Large intestine (tissue), 3 donors: Measurements from ENCODE around the gene ETV5. TPM values are rescaled to one million over a fixed set of nuclear protein-coding genes. Genes with fewer than 3 reads are reported as not detected.

Experiments
- DNase-seq, 2 donors: peaks; one replicate each; pipeline versions ENCODE4 v3.0.0 to v3.0.0-alpha.2; 2013
- H3K27ac ChIP-seq: one replicate; pipeline ENCODE4 v1.5.1; 2013; ENCODE audit warnings: low read length
- H3K27me3 ChIP-seq: 2 replicates; pipeline ENCODE4 v1.6.1; 2013; ENCODE audit warnings: low read length; ENCODE audit not compliant: control insufficient read depth, insufficient read depth
- H3K36me3 ChIP-seq: 2 replicates; pipeline ENCODE4 v1.6.1; 2013; ENCODE audit warnings: low read length; ENCODE audit not compliant: control insufficient read depth, insufficient read depth
- H3K4me1 ChIP-seq: one replicate; pipeline ENCODE4 v1.6.1; 2013; ENCODE audit warnings: low read length; ENCODE audit not compliant: control insufficient read depth, insufficient read depth
- H3K4me3 ChIP-seq: one replicate; pipeline ENCODE4 v1.5.1; 2013; ENCODE audit warnings: low read length
- H3K9me3 ChIP-seq: one replicate; pipeline ENCODE4 v1.6.1; 2013; ENCODE audit warnings: mild to moderate bottlenecking, low read depth, low read length, moderate library complexity; ENCODE audit not compliant: control insufficient read depth
- WGBS: methylation state at CpG from one replicate; pipeline ENCODE4 v1.1.5; 2013; ENCODE audit warnings: low lambda C conversion rate; ENCODE audit not compliant: insufficient coverage; 5-methylcytosine and 5-hydroxymethylcytosine counted together
- polyA plus RNA-seq: library from polyadenylated mRNA; unstranded; fragments of 120-200 nt; gene quantifications from one replicate; pipeline ENCODE4 v1.2.1, GENCODE V29; 2013

The ETV5 gene
- polyA plus RNA-seq, 1 donor = 5.8 TPM

DNA sequence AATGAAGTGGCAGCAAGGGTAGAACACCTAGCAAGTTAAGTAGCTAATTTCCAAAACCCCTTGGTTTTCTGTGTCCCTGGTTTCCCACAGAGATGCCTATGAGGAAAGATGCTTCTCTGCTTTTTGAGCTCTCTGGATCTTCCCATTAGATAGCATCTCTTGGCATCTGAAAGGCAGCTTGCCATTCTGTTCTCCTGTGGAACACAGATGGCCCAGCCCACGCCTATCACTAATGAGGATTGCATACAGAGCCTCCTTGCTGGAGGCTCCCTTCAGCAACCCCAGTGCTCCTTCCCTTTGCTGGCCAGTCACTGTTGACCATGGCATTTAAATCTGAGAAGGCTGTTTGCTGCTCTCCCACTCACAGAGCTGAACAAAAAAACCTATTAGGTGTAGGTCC, 34.4 kb upstream of the ETV5 start:
- no peak for DNase-seq
- no peak overlapping the region for H3K4me3 ChIP-seq
- no peaks in the 10 kb centered on the region for H3K9me3 ChIP-seq
- no peaks in the 10 kb centered on the region for H3K36me3 ChIP-seq
- WGBS = no CpG with 5 or more reads among the region's 1 CpG
- peaks cover 3% of the 10 kb centered on the region for H3K27me3 ChIP-seq
- H3K27ac ChIP-seq = no peak overlapping the region
- H3K4me1 ChIP-seq = no peaks in the 10 kb centered on the region

DNA sequence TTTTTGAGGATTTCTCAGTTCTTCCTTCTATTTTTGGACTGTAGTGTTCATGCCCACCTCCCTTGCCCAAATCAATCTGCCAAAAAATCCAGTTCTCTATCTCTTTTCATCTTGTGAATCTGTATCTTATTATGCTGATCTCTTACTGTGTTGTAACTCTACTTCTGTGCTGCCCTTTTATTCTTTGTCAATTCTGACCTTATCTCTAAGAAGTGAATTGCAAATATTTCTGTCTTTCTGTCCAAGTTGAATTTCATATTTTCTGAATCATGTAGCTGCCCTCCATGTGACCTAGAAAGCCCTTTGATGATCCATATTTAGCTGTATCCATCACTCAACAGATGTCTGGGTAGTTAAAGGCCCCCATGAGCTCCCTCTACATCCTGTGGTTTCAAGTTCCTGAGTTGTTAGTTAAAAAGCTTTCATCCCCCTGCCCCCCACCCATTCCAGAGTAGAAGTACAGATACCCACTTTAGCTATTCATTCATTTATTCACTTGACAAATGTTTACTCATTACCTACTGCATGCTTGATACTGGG, 33.6 kb upstream of the ETV5 start:
- Histone ChIP-seq H3K4me3 (no peak overlapping the region), H3K27me3 (peaks cover 3% of the 10 kb centered on the region), H3K27ac (no peak overlapping the region), H3K9me3 (no peaks in the 10 kb centered on the region), H3K4me1 (no peaks in the 10 kb centered on the region), H3K36me3 (no peaks in the 10 kb centered on the region)
- DNase-seq = no peak

DNA sequence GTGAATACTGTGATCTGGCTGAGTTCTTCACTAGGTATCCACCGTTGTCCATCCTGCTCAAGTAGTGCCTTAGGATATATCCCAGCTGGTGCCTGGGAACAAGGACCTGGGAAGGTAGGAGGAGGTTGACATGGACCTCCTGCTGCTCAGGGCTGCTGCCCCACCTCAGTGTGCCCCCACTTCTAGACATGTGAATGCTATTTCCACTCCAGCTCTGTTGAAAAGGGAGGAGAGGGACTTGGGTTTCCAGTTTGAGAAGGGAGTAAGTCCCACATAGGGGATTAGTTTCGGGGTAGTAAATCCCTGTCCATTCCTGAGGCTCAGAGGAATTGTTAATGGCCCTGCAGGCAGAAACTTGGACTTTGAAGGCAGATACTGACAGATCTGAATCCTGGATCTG, 32.9 kb upstream of the ETV5 start:
- no peaks in the 10 kb centered on the region for H3K9me3 ChIP-seq
- no peaks in the 10 kb centered on the region for H3K4me1 ChIP-seq
- H3K27me3 ChIP-seq = peaks cover 3% of the 10 kb centered on the region
- H3K27ac ChIP-seq = no peak overlapping the region
- no peak for DNase-seq
- no CpG with 5 or more reads among the region's 2 CpGs for WGBS
- no peaks in the 10 kb centered on the region for H3K36me3 ChIP-seq
- no peak overlapping the region for H3K4me3 ChIP-seq

GRCh38 chr3:186138272-186138981, 29.5 kb upstream of the ETV5 start:
- H3K27ac ChIP-seq = no peak overlapping the region

DNA sequence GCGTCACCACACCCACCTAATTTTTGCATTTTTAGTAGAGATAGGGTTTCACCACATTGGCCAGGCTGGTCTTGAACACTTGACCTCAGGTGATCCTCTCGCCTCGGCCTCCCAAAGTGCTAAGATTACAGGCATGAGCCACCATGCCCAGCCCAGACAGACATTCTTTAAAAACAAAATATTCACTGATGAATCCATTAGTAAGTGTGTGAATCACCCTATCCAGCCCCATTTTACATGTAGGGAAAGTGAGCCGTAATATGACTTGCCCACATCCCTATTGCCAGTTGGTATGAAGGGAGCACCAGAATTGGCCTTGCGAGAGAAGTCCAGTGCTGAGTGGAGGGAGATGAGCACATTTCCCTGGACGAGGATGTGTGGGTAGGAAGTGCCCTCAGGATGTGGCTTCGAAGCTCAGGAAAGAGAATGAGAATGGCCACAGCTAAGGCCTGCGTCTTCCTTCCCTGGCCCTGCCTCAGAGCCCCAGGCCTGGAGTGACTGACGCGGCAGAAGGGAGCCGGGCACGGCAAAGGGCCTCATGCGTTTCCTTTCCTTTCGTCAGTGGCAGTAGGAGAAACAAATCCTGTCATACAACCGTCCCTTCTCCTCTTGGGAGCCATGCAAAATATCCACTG, 28.3 kb upstream of the ETV5 start:
- WGBS = no CpG with 5 or more reads among the region's 15 CpGs
- no peaks in the 10 kb centered on the region for H3K27me3 ChIP-seq
- H3K36me3 ChIP-seq = no peaks in the 10 kb centered on the region
- no peaks in the 10 kb centered on the region for H3K4me1 ChIP-seq
- no peaks in the 10 kb centered on the region for H3K9me3 ChIP-seq
- H3K27ac ChIP-seq = no peak overlapping the region
- no peak overlapping the region for H3K4me3 ChIP-seq
- no peak for DNase-seq

More at GRCh38 chr3:186138272-186138981, 29.5 kb upstream of the ETV5 start:
- no peak overlapping the region for H3K4me3 ChIP-seq
- WGBS = no CpG with 5 or more reads among the region's 12 CpGs
- no peaks in the 10 kb centered on the region for H3K9me3 ChIP-seq
- H3K27me3 ChIP-seq = peaks cover 3% of the 10 kb centered on the region
- no peaks in the 10 kb centered on the region for H3K36me3 ChIP-seq
- no peaks in the 10 kb centered on the region for H3K4me1 ChIP-seq
- DNase-seq = no peak

- H3K9me3 ChIP-seq = no peaks in the 10 kb centered on the region
- no peak overlapping the region for H3K27ac ChIP-seq
- no CpG with 5 or more reads among the region's 5 CpGs for WGBS
- H3K27me3 ChIP-seq = no peaks in the 10 kb centered on the region
- H3K4me1 ChIP-seq = no peaks in the 10 kb centered on the region
- no peak overlapping the region for H3K4me3 ChIP-seq
- H3K36me3 ChIP-seq = no peaks in the 10 kb centered on the region
- no peak for DNase-seq
Observed at GRCh38 chr3:186133980-186134379, 25.1 kb upstream of the ETV5 start.

- Histone ChIP-seq H3K27ac (no peak overlapping the region), H3K27me3 (no peaks in the 10 kb centered on the region), H3K36me3 (no peaks in the 10 kb centered on the region), H3K4me3 (no peak overlapping the region), H3K4me1 (no peaks in the 10 kb centered on the region), H3K9me3 (no peaks in the 10 kb centered on the region)
- DNase-seq = no peak
- no CpG with 5 or more reads among the region's 2 CpGs for WGBS
Observed at GRCh38 chr3:186132487-186132886, 23.6 kb upstream of the ETV5 start.

- DNase-seq = no peak
- H3K4me1 ChIP-seq = no peaks in the 10 kb centered on the region
- H3K4me3 ChIP-seq = no peak overlapping the region
- H3K9me3 ChIP-seq = no peaks in the 10 kb centered on the region
- H3K27me3 ChIP-seq = no peaks in the 10 kb centered on the region
- no peaks in the 10 kb centered on the region for H3K36me3 ChIP-seq
- no peak overlapping the region for H3K27ac ChIP-seq
- WGBS = no CpG with 5 or more reads among the region's 4 CpGs
Observed at GRCh38 chr3:186129206-186129605, 20.3 kb upstream of the ETV5 start.

- Histone ChIP-seq H3K9me3 (no peaks in the 10 kb centered on the region), H3K36me3 (no peaks in the 10 kb centered on the region), H3K27me3 (no peaks in the 10 kb centered on the region), H3K4me1 (no peaks in the 10 kb centered on the region), H3K27ac (no peak overlapping the region), H3K4me3 (no peak overlapping the region)
- WGBS = no CpG with 5 or more reads among the region's 8 CpGs
- no peak for DNase-seq
Observed at GRCh38 chr3:186128158-186128557, 19.3 kb upstream of the ETV5 start.

DNA sequence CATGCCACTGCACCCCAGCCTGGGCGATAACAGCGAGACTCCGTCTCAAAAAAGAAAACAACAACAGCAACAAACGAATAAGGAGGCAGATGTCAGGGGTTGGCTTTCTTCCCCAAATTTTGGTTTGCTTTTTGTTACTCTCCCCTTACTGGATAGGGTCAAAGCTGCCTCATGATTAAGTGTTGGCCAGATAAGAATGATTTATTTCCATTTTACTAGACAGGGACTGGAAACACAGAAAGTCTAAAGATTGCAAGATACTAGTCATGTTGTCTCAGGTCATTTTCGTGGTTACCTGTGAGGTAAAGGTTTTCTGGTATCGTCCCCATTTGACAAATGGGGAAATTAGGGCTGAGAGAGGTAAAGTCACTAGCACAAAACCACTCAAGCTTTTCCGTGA, 18.6 kb upstream of the ETV5 start:
- 100% methylated on average over 1 of the region's 7 CpGs for WGBS
- no peaks in the 10 kb centered on the region for H3K27me3 ChIP-seq

DNA sequence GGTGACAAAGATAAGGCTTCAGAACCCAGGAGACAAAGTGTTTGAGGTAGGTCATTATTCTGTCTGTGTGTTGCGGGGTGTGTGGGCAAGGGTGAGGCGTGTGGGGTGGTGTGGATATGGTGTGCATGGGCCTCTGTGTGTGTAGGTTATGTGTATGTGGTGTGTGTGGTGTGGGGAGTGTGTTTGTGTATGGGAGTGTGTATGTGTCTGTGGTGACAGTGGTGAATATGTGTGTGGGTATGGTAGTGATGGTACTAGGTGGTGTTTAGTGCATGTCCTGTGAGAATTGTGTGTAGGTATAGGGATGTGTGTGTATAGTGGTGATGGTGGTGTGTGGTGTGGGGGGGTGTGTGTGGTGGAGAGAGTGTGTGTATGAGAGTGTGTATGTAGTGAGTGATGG, 16.2 kb upstream of the ETV5 start:
- Histone ChIP-seq H3K4me1 (no peaks in the 10 kb centered on the region), H3K9me3 (no peaks in the 10 kb centered on the region), H3K4me3 (no peak overlapping the region), H3K27me3 (no peaks in the 10 kb centered on the region), H3K36me3 (no peaks in the 10 kb centered on the region), H3K27ac (no peak overlapping the region)
- no peak for DNase-seq
- no CpG with 5 or more reads among the region's 2 CpGs for WGBS

More for the DNA sequence above, 18.6 kb upstream of the ETV5 start:
- Histone ChIP-seq H3K4me1 (no peaks in the 10 kb centered on the region), H3K9me3 (no peaks in the 10 kb centered on the region), H3K4me3 (no peak overlapping the region), H3K36me3 (no peaks in the 10 kb centered on the region), H3K27ac (no peak overlapping the region)
- DNase-seq = no peak
